Stimulated activated CD8-positive, alpha-beta memory T cell treated with anti-CD3 and anti-CD28 coated beads, Interleukin-12 subunit alpha, Interleukin-12 subunit beta, amount 100 ng/mL, for 1 hour (primary cell): ENCODE measurements around the gene SLC38A3.

ENCODE experiments used
- DNase-seq: peaks from one replicate; pipeline ENCODE4 v3.0.0-alpha.2; 2020; ENCODE audit warnings: low read depth

The SLC38A3 gene

GRCh38 chr3:50192124-50192523 lies 12.9 kb upstream of the SLC38A3 start:
- DNase-seq: no peak

- peak; percentile 71 for DNase-seq
Observed at GRCh38 chr3:50192689-50193141, 12.4 kb upstream of the SLC38A3 start.

GRCh38 chr3:50193286-50193685 lies 11.8 kb upstream of the SLC38A3 start:
- no peak for DNase-seq

- no peak for DNase-seq
Observed at GRCh38 chr3:50193746-50194127, 11.3 kb upstream of the SLC38A3 start.

GRCh38 chr3:50194128-50194902 lies 10.8 kb upstream of the SLC38A3 start:
- DNase-seq: peak; percentile 80

- DNase-seq: no peak
Observed at GRCh38 chr3:50194903-50195500, 10.1 kb upstream of the SLC38A3 start.

DNA sequence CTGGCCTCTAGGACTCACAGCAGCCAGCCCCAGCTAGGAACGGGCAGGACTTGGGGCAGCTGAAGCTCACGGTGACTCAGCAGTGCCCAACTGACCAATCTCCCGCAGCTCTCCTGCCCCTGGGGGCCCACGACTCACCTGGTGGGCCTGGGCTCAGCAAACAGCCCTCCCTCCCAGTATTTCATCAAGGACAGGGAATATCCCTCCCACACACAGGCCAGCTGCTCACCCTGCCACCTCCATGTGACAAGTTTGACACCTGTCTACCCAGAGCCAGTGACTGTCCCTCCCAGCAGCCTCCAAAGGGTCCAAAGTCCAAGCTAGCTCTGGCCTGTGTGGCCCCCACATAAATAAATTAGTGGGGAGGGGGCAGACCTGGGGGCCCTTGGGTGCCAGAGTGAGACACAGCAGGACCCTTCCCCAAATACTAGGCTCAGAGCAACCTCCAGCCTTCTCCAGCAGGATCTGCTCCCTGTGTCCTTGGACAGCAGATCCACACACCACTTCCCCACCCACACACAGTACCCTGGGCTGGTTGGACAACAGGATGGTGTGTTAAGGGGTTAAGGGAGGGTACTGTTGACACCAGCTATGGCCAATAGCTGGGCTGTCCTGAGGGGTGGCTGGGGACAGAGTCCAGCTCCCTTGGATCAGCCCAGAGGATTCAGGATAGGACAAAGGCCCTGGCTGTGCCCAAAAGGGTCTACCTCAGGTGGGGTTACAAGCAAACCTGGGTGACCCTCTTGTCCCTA lies 9.4 kb upstream of the SLC38A3 start:
- DNase-seq: no peak

DNA sequence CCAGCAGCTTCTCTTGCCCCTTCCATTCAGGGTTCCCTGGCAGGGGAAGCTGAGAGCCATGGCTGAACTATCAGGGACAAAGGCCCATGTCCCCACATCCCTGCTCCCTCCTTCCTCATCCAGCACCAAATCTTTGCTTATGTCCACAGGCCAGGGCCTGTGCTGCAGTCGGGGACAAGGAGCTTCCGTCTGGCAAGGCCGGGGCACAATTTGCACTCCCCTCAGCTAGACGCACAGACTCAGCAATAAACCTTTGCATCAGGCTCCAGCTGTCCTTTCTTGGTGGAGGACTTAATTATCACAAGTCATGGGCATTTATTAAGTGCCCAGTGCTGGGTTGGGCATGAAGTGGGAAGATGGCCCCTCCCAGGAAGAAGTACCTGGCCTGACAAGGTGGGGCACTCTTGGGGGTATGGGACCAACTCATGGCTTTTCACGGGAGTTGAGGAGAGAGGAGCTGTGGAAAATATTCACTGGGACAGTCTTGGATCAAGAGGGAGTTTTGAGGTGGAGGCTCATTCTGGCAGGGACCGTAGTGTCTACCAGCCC lies 8.7 kb upstream of the SLC38A3 start:
- DNase-seq: no peak

- DNase-seq: no peak
Observed at GRCh38 chr3:50201573-50202315, 3.3 kb upstream of the SLC38A3 start.

DNA sequence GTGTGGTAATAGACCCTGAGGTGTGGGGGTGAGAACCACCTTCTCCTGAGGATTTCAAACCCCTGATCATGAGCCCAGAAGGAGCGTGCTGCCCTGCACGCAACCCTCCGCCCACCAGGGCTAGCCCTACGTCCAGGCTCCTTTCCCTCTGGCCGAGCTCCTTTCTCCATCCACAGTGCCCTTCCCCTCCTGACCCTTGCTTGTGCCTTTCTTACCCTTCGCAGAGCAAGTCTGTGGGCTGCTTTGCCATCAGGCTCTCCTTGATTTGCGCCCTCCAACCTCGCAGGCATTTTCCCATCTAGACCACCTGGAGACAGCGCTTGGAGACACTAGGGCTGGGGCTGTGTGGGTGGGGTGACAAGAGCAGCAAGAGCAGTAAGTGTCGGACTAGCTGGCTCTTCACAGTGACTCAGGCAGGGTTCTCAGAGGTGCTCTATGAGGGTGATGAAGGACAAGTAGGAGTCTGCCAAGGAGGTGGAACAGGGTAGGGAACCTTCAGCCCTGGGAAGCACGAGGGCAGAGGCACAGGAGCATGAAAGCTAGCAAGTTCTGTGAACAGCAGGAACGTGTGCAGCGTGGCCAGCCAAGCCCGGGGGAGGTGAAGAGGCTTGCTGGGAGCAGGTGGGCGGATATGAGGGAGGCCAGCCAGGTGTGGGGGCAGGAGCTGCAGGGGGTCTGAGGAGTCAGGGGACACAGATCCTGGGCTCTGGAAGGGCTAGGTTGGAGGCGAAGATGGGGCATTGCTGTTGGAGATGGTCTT lies 2.5 kb upstream of the SLC38A3 start:
- DNase-seq: no peak

- no peak for DNase-seq
Observed at GRCh38 chr3:50203113-50203808, 1.8 kb upstream of the SLC38A3 start.

- DNase-seq: no peak
Observed at GRCh38 chr3:50203809-50204803, 965 bp upstream of the SLC38A3 start.

- DNase-seq: no peak
Observed at GRCh38 chr3:50205413-50206276, 574 bp downstream of the SLC38A3 start.

DNA sequence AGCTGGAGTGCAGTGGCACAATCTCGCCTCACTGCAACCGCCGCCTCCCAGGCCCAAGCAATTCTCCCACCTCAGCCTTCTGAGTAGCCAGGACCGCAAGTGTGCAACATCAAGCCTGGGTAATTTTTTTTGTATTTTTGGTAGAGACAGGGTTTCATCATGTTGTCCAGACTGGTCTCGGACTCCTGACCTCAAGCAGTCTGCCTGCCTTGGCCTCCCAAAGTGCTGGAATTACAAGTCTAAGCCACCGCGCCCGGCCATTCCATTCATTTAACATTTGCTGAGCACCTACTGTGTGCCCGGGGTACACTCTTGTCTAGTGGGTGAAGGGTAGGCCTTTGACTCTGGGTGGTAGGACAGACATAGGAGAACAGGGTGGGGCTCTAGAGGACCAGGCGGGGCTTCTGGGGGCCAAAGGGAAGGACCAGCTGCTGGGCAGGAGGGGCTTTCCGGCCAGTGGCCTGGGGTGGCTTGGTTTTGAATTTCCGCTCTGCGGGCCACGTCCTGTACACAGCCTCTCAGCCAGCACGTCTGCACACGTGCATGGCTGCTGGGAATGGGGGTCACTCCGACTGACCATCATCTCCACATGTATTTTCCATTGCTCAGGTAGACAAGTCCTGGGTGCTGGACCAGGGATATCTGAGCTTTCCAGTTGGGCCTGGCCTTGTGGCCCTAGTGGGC lies 2.4 kb downstream of the SLC38A3 start:
- no peak for DNase-seq

GRCh38 chr3:50208677-50209344 lies 3.7 kb downstream of the SLC38A3 start:
- no peak for DNase-seq

GRCh38 chr3:50210176-50210509 lies 5.1 kb downstream of the SLC38A3 start:
- no peak for DNase-seq
